Measurements from ENCODE around the gene CPB1.

CPB1 gene

DNA sequence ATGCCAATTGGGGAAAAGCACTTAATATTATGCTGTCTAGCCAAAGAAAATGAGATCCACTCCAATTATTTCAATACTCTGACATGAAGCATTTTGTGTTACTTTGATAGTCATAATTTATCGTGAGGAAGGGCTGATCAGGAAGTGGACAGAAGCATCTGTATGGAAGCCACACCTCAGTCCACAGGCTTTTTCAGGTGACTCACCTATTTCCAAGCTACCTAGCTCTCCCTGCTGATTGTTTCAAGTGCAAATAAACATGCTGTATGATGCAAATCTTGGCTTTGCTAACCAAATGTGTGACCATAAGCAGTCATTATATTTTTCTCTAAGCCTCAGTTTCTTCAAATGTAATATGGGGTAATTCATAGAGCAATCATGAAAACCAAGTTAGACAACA lies 30.8 kb upstream of the CPB1 start:
- Histone ChIP-seq H3K9me3 (ENCODE audit: insufficient read depth, low read length, severe bottlenecking) (no peaks in the 10 kb centered on the region), H3K4me2 (ENCODE audit: insufficient read depth, low read length) (no peak overlapping the region), H3K36me3 (ENCODE audit: insufficient read depth, low read length) (no peaks in the 10 kb centered on the region), H3K9ac (ENCODE audit: low read depth, low read length) (no peak overlapping the region), H4K20me1 (ENCODE audit: insufficient read depth, low read length) (no peaks in the 10 kb centered on the region), H2AFZ (ENCODE audit: low read depth, low read length) (no peak overlapping the region), H3K4me3 (ENCODE audit: low read depth in 1 of 2, low read length in 2 of 2) (no peak overlapping the region), H3K27ac (ENCODE audit: low read length) (no peak overlapping the region), H3K79me2 (ENCODE audit: insufficient read depth, low read length) (no peaks in the 10 kb centered on the region), H3K27me3 (ENCODE audit: insufficient read depth, low read length, poor library complexity) (no peaks in the 10 kb centered on the region), H3K4me1 (ENCODE audit: insufficient read depth, low read length) (no peaks in the 10 kb centered on the region)
- ATAC-seq (ENCODE audit: insufficient read depth, low read depth) (no peak), DNase-seq (no peak)
- TF ChIP-seq CTCF (IDR thresholded peaks at IDR 0.05; ENCODE audit: borderline replicate concordance, extremely low read depth, low read length, poor library complexity, severe bottlenecking): no peak
- no peak for TF ChIP-seq EZH2 (IDR thresholded peaks at IDR 0.05; ENCODE audit: borderline replicate concordance, low read depth, low read length, severe bottlenecking)

GRCh38 chr3:148797795-148798194 lies 29.8 kb upstream of the CPB1 start:
- Histone ChIP-seq H3K9me3 (ENCODE audit: insufficient read depth, low read length, severe bottlenecking) (no peaks in the 10 kb centered on the region), H2AFZ (ENCODE audit: low read depth, low read length) (no peak overlapping the region), H3K4me3 (ENCODE audit: low read depth in 1 of 2, low read length in 2 of 2) (no peak overlapping the region), H3K4me1 (ENCODE audit: insufficient read depth, low read length) (no peaks in the 10 kb centered on the region), H3K27me3 (ENCODE audit: insufficient read depth, low read length, poor library complexity) (no peaks in the 10 kb centered on the region), H3K27ac (ENCODE audit: low read length) (no peak overlapping the region), H3K9ac (ENCODE audit: low read depth, low read length) (no peak overlapping the region), H4K20me1 (ENCODE audit: insufficient read depth, low read length) (no peaks in the 10 kb centered on the region), H3K79me2 (ENCODE audit: insufficient read depth, low read length) (no peaks in the 10 kb centered on the region), H3K36me3 (ENCODE audit: insufficient read depth, low read length) (no peaks in the 10 kb centered on the region), H3K4me2 (ENCODE audit: insufficient read depth, low read length) (no peak overlapping the region)
- no peak for DNase-seq
- TF ChIP-seq CTCF (IDR thresholded peaks at IDR 0.05; ENCODE audit: borderline replicate concordance, extremely low read depth, low read length, poor library complexity, severe bottlenecking): no peak
- no peak for TF ChIP-seq EZH2 (IDR thresholded peaks at IDR 0.05; ENCODE audit: borderline replicate concordance, low read depth, low read length, severe bottlenecking)
- no peak for ATAC-seq (ENCODE audit: insufficient read depth, low read depth)

DNA sequence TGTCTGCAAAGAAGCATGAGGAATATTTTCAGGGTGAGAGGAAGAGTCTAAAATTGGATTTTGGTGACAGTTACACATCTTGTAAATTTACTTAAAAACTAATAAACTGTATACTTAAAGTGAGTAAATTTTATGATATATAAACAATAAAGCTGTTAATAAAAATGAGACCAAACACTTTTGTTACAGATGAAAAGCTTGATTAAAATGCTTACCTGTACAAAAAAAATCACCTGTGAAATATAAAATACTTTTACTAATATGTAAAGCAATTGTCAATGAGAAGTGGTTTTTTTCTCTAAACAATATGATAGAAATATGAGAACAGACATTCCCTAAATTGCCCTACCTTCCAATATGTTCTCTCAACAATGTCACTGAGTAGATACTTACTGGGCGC lies 27.2 kb upstream of the CPB1 start:
- Histone ChIP-seq H3K27me3 (ENCODE audit: insufficient read depth, low read length, poor library complexity) (no peaks in the 10 kb centered on the region), H3K4me1 (ENCODE audit: insufficient read depth, low read length) (no peaks in the 10 kb centered on the region), H3K9ac (ENCODE audit: low read depth, low read length) (no peak overlapping the region), H3K4me3 (ENCODE audit: low read depth in 1 of 2, low read length in 2 of 2) (no peak overlapping the region), H3K36me3 (ENCODE audit: insufficient read depth, low read length) (no peaks in the 10 kb centered on the region), H2AFZ (ENCODE audit: low read depth, low read length) (no peak overlapping the region), H4K20me1 (ENCODE audit: insufficient read depth, low read length) (no peaks in the 10 kb centered on the region), H3K79me2 (ENCODE audit: insufficient read depth, low read length) (no peaks in the 10 kb centered on the region), H3K27ac (ENCODE audit: low read length) (no peak overlapping the region), H3K9me3 (ENCODE audit: insufficient read depth, low read length, severe bottlenecking) (no peaks in the 10 kb centered on the region), H3K4me2 (ENCODE audit: insufficient read depth, low read length) (no peak overlapping the region)
- no peak for DNase-seq
- no peak for TF ChIP-seq CTCF (IDR thresholded peaks at IDR 0.05; ENCODE audit: borderline replicate concordance, extremely low read depth, low read length, poor library complexity, severe bottlenecking)
- no peak for TF ChIP-seq EZH2 (IDR thresholded peaks at IDR 0.05; ENCODE audit: borderline replicate concordance, low read depth, low read length, severe bottlenecking)
- ATAC-seq (ENCODE audit: insufficient read depth, low read depth): no peak

GRCh38 chr3:148809835-148810234 lies 17.8 kb upstream of the CPB1 start:
- no peak overlapping the region for H3K27ac ChIP-seq (ENCODE audit: low read length)
- no peak overlapping the region for H2AFZ ChIP-seq (ENCODE audit: low read depth, low read length)
- no peak for TF ChIP-seq CTCF (IDR thresholded peaks at IDR 0.05; ENCODE audit: borderline replicate concordance, extremely low read depth, low read length, poor library complexity, severe bottlenecking)
- H3K9ac ChIP-seq (ENCODE audit: low read depth, low read length): no peak overlapping the region
- no peaks in the 10 kb centered on the region for H3K4me1 ChIP-seq (ENCODE audit: insufficient read depth, low read length)
- H3K4me2 ChIP-seq (ENCODE audit: insufficient read depth, low read length): no peak overlapping the region
- no peaks in the 10 kb centered on the region for H4K20me1 ChIP-seq (ENCODE audit: insufficient read depth, low read length)
- no peaks in the 10 kb centered on the region for H3K36me3 ChIP-seq (ENCODE audit: insufficient read depth, low read length)
- H3K4me3 ChIP-seq (ENCODE audit: low read depth in 1 of 2, low read length in 2 of 2): no peak overlapping the region
- H3K27me3 ChIP-seq (ENCODE audit: insufficient read depth, low read length, poor library complexity): no peaks in the 10 kb centered on the region
- DNase-seq (no peak), ATAC-seq (ENCODE audit: insufficient read depth, low read depth) (no peak)
- no peaks in the 10 kb centered on the region for H3K9me3 ChIP-seq (ENCODE audit: insufficient read depth, low read length, severe bottlenecking)
- H3K79me2 ChIP-seq (ENCODE audit: insufficient read depth, low read length): no peaks in the 10 kb centered on the region

Measured in DND-41 (cell line).